Endothelial cell of umbilical vein (primary cell): Measurements from ENCODE around the gene GFAP. TPM values are rescaled to one million over a fixed set of nuclear protein-coding genes. Genes with fewer than 3 reads are reported as not detected.

Experiments
- BruUV-seq: library from RNA; stranded (reverse); fragments of 400-500 nt; replicated peaks from 2 replicates; lab custom pipeline; 2021; lab: Mats Ljungman, UMichigan
- CTCF ChIA-PET: fragments of 300-600, 350-600 bp; sonication (Branson Sonifier 250); formaldehyde crosslinking; loops from one replicate; lab custom pipeline; 2021; ENCODE audit warnings: antibody characterized with exemption, inconsistent platforms; lab: Charles Lee
- POLR2A ChIA-PET: fragments of 300-600, 350-600 bp; sonication (Branson Sonifier 250); formaldehyde crosslinking; loops from one replicate; lab custom pipeline; 2021; ENCODE audit warnings: antibody characterized with exemption, inconsistent platforms; lab: Charles Lee
- DNase-seq: peaks from one replicate; pipeline ENCODE4 v3.0.0-alpha.2; 2011; ENCODE audit warnings: low read depth, low spot score
- FAIRE-seq: peaks from 2 replicates; lab custom pipeline; 2011; peaks lifted over from hg19 to GRCh38; lab: Jason Lieb, UNC
- H2AFZ ChIP-seq: 2 replicates; pipeline ENCODE4 v1.6.0; 2012; ENCODE audit warnings: low read depth, low read length, control low read depth, inconsistent platforms
- H3K27ac ChIP-seq: 2 replicates; pipeline ENCODE4 v1.5.1; 2011; ENCODE audit warnings: low read depth, mild to moderate bottlenecking, control low read depth, low read length, moderate library complexity; ENCODE audit not compliant: insufficient read depth
- H3K27me3 ChIP-seq, 2 experiments: 2 replicates each; pipeline versions ENCODE4 v1.6.0 to v1.6.1; 2011; ENCODE audit warnings: low read length in 2 of 2, mixed read lengths in 1 of 2; ENCODE audit not compliant: control insufficient read depth in 2 of 2, insufficient read depth in 2 of 2
- H3K36me3 ChIP-seq, 2 experiments: 2 replicates in 1 of 2; 3 replicates in 1 of 2; pipeline ENCODE4 v1.5.1; 2011; ENCODE audit warnings: low read length in 2 of 2, mild to moderate bottlenecking in 1 of 2, moderate library complexity in 1 of 2; ENCODE audit not compliant: control insufficient read depth in 2 of 2, insufficient read depth in 2 of 2; ENCODE audit errors: extremely low read depth in 1 of 2
- H3K4me1 ChIP-seq: 3 replicates; pipeline ENCODE4 v1.5.1; 2011; ENCODE audit warnings: mild to moderate bottlenecking, low read length; ENCODE audit not compliant: control insufficient read depth, insufficient read depth; ENCODE audit errors: extremely low read depth
- H3K4me2 ChIP-seq: 2 replicates; pipeline ENCODE4 v1.6.1; 2011; ENCODE audit warnings: low read length, control low read depth, mixed read lengths; ENCODE audit not compliant: insufficient read depth
- H3K4me3 ChIP-seq, 3 experiments: fragments of 200-600 bp in 1 of 3; sonication (generic), shearing (Covaris generic) in 1 of 3; replicated peaks in 1 of 3; 2 replicates each; pipeline ENCODE4 v1.5.1; 2011 to 2016; ENCODE audit warnings: control low read depth in 3 of 3, low read length in 3 of 3, mild to moderate bottlenecking in 2 of 3, inconsistent platforms in 1 of 3, low read depth in 1 of 3, moderate library complexity in 1 of 3; ENCODE audit not compliant: insufficient read depth in 1 of 3
- H3K79me2 ChIP-seq: 2 replicates; pipeline ENCODE4 v1.6.0; 2012; ENCODE audit warnings: low read length, inconsistent platforms; ENCODE audit not compliant: control insufficient read depth, insufficient read depth
- H3K9ac ChIP-seq: replicated peaks from 2 replicates; pipeline ENCODE3; 2011; ENCODE audit warnings: low read length, control low read depth; ENCODE audit not compliant: insufficient read depth; ENCODE audit errors: extremely low read depth
- H3K9me1 ChIP-seq: replicated peaks from 3 replicates; pipeline ENCODE4 v1.6.0; 2011; ENCODE audit warnings: mild to moderate bottlenecking, low read length; ENCODE audit not compliant: control insufficient read depth, insufficient read depth; ENCODE audit errors: extremely low read depth
- H3K9me3 ChIP-seq: replicated peaks from 2 replicates; pipeline ENCODE4 v1.5.1; 2012; ENCODE audit warnings: low read length, inconsistent platforms; ENCODE audit not compliant: control insufficient read depth, insufficient read depth
- H4K20me1 ChIP-seq: replicated peaks from 2 replicates; pipeline ENCODE3; 2011; ENCODE audit warnings: mild to moderate bottlenecking, low read length; ENCODE audit not compliant: control insufficient read depth, insufficient read depth; ENCODE audit errors: extremely low read depth
- CTCF ChIP-seq, 2 donors: IDR thresholded peaks; 1 replicate in 1 of 2; 2 replicates in 1 of 2; pipeline ENCODE4 v1.5.1; 2011; ENCODE audit warnings: low read length in 2 of 2, mild to moderate bottlenecking in 2 of 2, moderate library complexity in 2 of 2, control low read depth in 1 of 2, inconsistent platforms in 1 of 2, low read depth in 1 of 2; ENCODE audit not compliant: insufficient read depth in 1 of 2; ENCODE audit errors: extremely low read depth in 1 of 2
- EZH2 ChIP-seq: IDR thresholded peaks from 2 replicates; pipeline ENCODE4 v1.6.1; 2012; ENCODE audit warnings: borderline replicate concordance, low read depth, mild to moderate bottlenecking, moderate library complexity, low read length, inconsistent platforms; ENCODE audit not compliant: severe bottlenecking
- FOS ChIP-seq: IDR thresholded peaks from 2 replicates; pipeline ENCODE4 v1.6.1; 2011; ENCODE audit warnings: mild to moderate bottlenecking, low read length, moderate library complexity, borderline replicate concordance; ENCODE audit not compliant: insufficient read depth
- GATA2 ChIP-seq: IDR thresholded peaks from 2 replicates; pipeline ENCODE4 v1.7.0; 2011; ENCODE audit warnings: low read depth, mild to moderate bottlenecking, moderate library complexity, mixed read lengths, low read length; ENCODE audit not compliant: insufficient read length, insufficient read depth
- JUN ChIP-seq: IDR thresholded peaks from 2 replicates; pipeline ENCODE4 v1.6.1; 2011; ENCODE audit warnings: borderline replicate concordance, low read depth; ENCODE audit not compliant: insufficient read length, insufficient read depth
- MAX ChIP-seq: IDR thresholded peaks from 2 replicates; pipeline ENCODE4 v1.6.1; 2011; ENCODE audit not compliant: insufficient read depth, insufficient read length
- MYC ChIP-seq: IDR thresholded peaks from one replicate; pipeline ENCODE4 v1.6.1; 2011; ENCODE audit warnings: mild to moderate bottlenecking, low read depth, low read length
- POLR2A ChIP-seq: IDR thresholded peaks from 2 replicates; pipeline ENCODE4 v1.6.1; 2012; ENCODE audit warnings: low read depth, mild to moderate bottlenecking, control low read depth, low read length
- POLR2AphosphoS5 ChIP-seq: IDR thresholded peaks from 2 replicates; pipeline ENCODE4 v1.6.1; 2012; ENCODE audit warnings: low read depth, mild to moderate bottlenecking, control low read depth, low read length, moderate library complexity; ENCODE audit not compliant: insufficient read depth
- dilution Hi-C: fragments of 300-500 bp; cut with MboI; formaldehyde crosslinking; loops from one replicate; pipeline ENCODE4 v1.15.0; 2019; ENCODE audit warnings: low sequenced_read_pairs; ENCODE audit not compliant: extremely low pct_ligation_motif_present
- intact Hi-C: fragments of 100-400 bp; cut with micrococcal nuclease; formaldehyde crosslinking; loops from one replicate; pipeline ENCODE4 v1.10.0; 2022
- polyA plus RNA-seq, 4 experiments: library from polyadenylated mRNA; depleted of rRNA in 3 of 4; stranded (reverse) in 3 of 4; unstranded in 1 of 4; fragments of >200 nt; gene quantifications; 2 replicates each; pipeline versions ENCODE4 v1.2.1 to v1.2.3, GENCODE V29; 2011 to 2012; ENCODE audit warnings: missing spikeins in 1 of 4
- total RNA-seq: library from RNA; stranded (reverse); gene quantifications from 2 replicates; pipeline ENCODE4 v1.2.3, GENCODE V29; 2021

GFAP gene
- total and polyA plus RNA-seq, 2 donors (not counting 3 experiments of a cell fraction or from before 2014, with no cell fraction given), result 0.07 to 0.42 TPM

GRCh38 chr17:44928136-44928535 lies 12.8 kb upstream of the GFAP start:
- no peak for DNase-seq
- H3K4me3 ChIP-seq, result no peak overlapping the region
- intact Hi-C loops (no loop called here), dilution Hi-C loops (no loop called here)
- H3K36me3 ChIP-seq, result peaks cover 16 to 19% of the 10 kb centered on the region in 2 experiments
- no peak for FAIRE-seq
- no peaks in the 10 kb centered on the region for H3K9me1 ChIP-seq
- BruUV-seq, result no TSS peak
- no peaks in the 10 kb centered on the region for H3K9me3 ChIP-seq
- TF ChIP-seq FOS (no peak), MYC (no peak), CTCF (IDR thresholded peaks at IDR 0.05; ENCODE audit: extremely low read depth in 1 of 2, insufficient read depth in 1 of 2, low read depth in 1 of 2, low read length in 2 of 2) (no peak), EZH2 (no peak), POLR2AphosphoS5 (no peak), JUN (no peak), POLR2A (no peak), MAX (no peak), GATA2 (no peak)
- H4K20me1 ChIP-seq, result no peaks in the 10 kb centered on the region
- POLR2A ChIA-PET, result no interaction called here
- H3K27me3 ChIP-seq, result no peaks in the 10 kb centered on the region
- CTCF ChIA-PET, result interaction anchor here (0.9 to 1.2 kb wide), 2 partner anchors 8 to 92 kb away, joined by 4 to 7 read pairs; no protein-coding TSS in a partner anchor
- no peak overlapping the region for H3K9ac ChIP-seq
- H3K4me1 ChIP-seq, result no peaks in the 10 kb centered on the region
- no peak overlapping the region for H3K4me2 ChIP-seq
- H3K79me2 ChIP-seq, result no peaks in the 10 kb centered on the region
- no peak overlapping the region for H2AFZ ChIP-seq
- H3K27ac ChIP-seq, result no peak overlapping the region
